Chondrocyte (in vitro differentiated cells): ENCODE measurements around the gene RPS14. TPM values are rescaled to one million over a fixed set of nuclear protein-coding genes. Genes with fewer than 3 reads are reported as not detected.

Experiments used
- DNase-seq: peaks from one replicate; pipeline ENCODE4 v3.0.0; 2021; ENCODE audit warnings: mixed read lengths, low spot score
- H3K27ac Mint-ChIP-seq: one replicate; pipeline ENCODE4 v1.8.0; 2021; ENCODE audit warnings: mild to moderate bottlenecking, moderate library complexity, mixed read lengths; ENCODE audit not compliant: unreplicated experiment
- H3K27me3 Mint-ChIP-seq: 2 replicates; pipeline ENCODE4 v1.8.0; 2021; ENCODE audit warnings: low read depth, mixed read lengths
- H3K36me3 Mint-ChIP-seq: 2 replicates; pipeline ENCODE4 v1.8.0; 2021; ENCODE audit warnings: low read depth, mixed read lengths
- H3K4me1 Mint-ChIP-seq: 2 replicates; pipeline ENCODE4 v1.8.0; 2021; ENCODE audit warnings: low read depth, mild to moderate bottlenecking, mixed read lengths
- H3K4me3 Mint-ChIP-seq: one replicate; pipeline ENCODE4 v1.8.0; 2021; ENCODE audit warnings: mild to moderate bottlenecking, moderate library complexity, mixed read lengths; ENCODE audit not compliant: unreplicated experiment
- H3K9me3 Mint-ChIP-seq: 2 replicates; pipeline ENCODE4 v1.8.0; 2021; ENCODE audit warnings: low read depth, mixed read lengths
- total RNA-seq: library from RNA; stranded (reverse); gene quantifications from 3 replicates; pipeline ENCODE4 v1.2.1, GENCODE V29; 2021
- TF ChIP-seq, protein P1 (sequence below): fragments of 200-600 bp; sonication (generic); IDR thresholded peaks from 2 replicates; pipeline ENCODE4 v1.5.0; 2021; ENCODE audit warnings: antibody characterized with exemption, mild to moderate bottlenecking, moderate library complexity

Gene RPS14
- total RNA-seq, 1 donor from 2014 or later = 1,121 TPM

GRCh38 chr5:150490296-150490669 lies 40.7 kb upstream of the RPS14 start:
- Mint-ChIP-seq H3K27me3 (no peaks in the 10 kb centered on the region), H3K36me3 (peaks cover 2% of the 10 kb centered on the region), H3K4me1 (peaks cover 67% of the 10 kb centered on the region), H3K4me3 (peak overlapping the region; percentile 81), H3K9me3 (no peaks in the 10 kb centered on the region), H3K27ac (peak overlapping the region; percentile 89)
- TF ChIP-seq, protein P1, sequence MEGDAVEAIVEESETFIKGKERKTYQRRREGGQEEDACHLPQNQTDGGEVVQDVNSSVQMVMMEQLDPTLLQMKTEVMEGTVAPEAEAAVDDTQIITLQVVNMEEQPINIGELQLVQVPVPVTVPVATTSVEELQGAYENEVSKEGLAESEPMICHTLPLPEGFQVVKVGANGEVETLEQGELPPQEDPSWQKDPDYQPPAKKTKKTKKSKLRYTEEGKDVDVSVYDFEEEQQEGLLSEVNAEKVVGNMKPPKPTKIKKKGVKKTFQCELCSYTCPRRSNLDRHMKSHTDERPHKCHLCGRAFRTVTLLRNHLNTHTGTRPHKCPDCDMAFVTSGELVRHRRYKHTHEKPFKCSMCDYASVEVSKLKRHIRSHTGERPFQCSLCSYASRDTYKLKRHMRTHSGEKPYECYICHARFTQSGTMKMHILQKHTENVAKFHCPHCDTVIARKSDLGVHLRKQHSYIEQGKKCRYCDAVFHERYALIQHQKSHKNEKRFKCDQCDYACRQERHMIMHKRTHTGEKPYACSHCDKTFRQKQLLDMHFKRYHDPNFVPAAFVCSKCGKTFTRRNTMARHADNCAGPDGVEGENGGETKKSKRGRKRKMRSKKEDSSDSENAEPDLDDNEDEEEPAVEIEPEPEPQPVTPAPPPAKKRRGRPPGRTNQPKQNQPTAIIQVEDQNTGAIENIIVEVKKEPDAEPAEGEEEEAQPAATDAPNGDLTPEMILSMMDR = no peak
- DNase-seq = no peak

GRCh38 chr5:150489360-150490295 lies 40.1 kb upstream of the RPS14 start:
- DNase-seq = no peak

DNA sequence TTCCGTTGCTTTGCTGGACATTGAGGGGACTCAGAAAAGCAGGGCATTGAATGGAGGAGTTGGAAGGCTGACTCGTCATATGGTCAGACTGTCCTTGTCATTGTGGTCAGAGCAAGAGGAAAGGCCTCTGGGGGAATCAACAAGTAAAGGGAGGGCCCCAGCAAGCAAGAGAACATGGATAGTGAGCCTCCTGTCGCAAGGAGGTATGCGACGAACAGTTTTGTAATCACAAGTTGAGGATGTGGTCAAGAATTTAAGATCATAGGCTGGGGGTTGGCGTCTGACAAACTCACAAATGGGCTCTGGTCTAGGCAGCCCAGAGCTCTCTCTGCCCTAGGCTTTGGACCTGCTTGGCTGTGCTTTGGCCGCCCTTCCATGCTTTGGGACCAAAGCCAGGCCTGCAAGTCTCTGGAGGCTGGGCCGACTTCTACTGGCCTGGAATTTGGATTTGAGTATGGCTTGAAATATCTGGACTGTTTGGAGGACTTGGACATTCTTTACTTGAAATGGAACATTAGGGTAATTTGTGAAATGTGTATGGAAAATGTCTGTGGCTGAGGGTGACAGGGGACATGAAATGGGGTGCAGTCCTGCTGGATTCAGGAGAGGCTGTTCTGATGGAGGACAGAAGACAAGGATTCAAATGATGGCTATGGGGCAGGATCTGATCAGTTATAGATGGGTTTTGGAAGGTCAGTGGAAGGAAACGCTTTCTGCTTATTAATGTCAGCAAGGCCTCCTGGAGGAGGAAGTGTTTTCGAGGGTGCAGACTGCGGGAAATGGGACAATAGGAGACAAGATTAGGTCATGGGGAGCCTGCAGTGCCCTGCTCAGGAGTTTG lies 39.2 kb upstream of the RPS14 start:
- peaks cover 2% of the 10 kb centered on the region for H3K36me3 Mint-ChIP-seq
- H3K4me1 Mint-ChIP-seq = peaks cover 74% of the 10 kb centered on the region
- no peaks in the 10 kb centered on the region for H3K9me3 Mint-ChIP-seq
- TF ChIP-seq, protein P1 = no peak
- H3K27me3 Mint-ChIP-seq = no peaks in the 10 kb centered on the region
- peak overlapping the region; percentile 83 for H3K27ac Mint-ChIP-seq
- peak overlapping the region; percentile 81 for H3K4me3 Mint-ChIP-seq
- no peak for DNase-seq

More at GRCh38 chr5:150489360-150490295, 40.1 kb upstream of the RPS14 start:
- TF ChIP-seq, protein P1 = peak; percentile 13
- peaks cover 2% of the 10 kb centered on the region for H3K36me3 Mint-ChIP-seq
- H3K27ac Mint-ChIP-seq = peak overlapping the region; percentile 89
- H3K9me3 Mint-ChIP-seq = no peaks in the 10 kb centered on the region
- peak overlapping the region; percentile 81 for H3K4me3 Mint-ChIP-seq
- no peaks in the 10 kb centered on the region for H3K27me3 Mint-ChIP-seq
- peaks cover 72% of the 10 kb centered on the region for H3K4me1 Mint-ChIP-seq

GRCh38 chr5:150487199-150488061 lies 37.9 kb upstream of the RPS14 start:
- Mint-ChIP-seq H3K36me3 (peaks cover 2% of the 10 kb centered on the region), H3K9me3 (no peaks in the 10 kb centered on the region), H3K4me1 (peaks cover 72% of the 10 kb centered on the region), H3K27ac (peak overlapping the region; percentile 83), H3K4me3 (peak overlapping the region; percentile 81), H3K27me3 (no peaks in the 10 kb centered on the region)
- no peak for DNase-seq
- TF ChIP-seq, protein P1 = peak; percentile 23
